ENCODE results near the gene TENT4A.

DNA sequence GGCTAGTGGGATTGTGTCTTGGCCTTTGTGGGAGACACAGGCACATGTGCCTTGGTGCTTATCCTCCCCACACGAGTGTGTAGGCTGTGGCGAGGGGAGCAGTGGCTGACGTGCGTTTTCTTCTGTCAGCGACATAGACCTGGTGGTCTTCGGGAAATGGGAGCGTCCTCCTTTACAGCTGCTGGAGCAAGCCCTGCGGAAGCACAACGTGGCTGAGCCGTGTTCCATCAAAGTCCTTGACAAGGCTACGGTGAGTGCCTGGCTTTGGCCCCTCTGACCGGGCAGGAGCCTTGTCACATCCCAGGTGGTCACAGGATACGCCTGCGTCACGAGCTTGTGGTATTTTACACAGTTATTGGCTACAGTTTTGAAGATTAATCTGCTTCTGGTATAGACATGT is 26.4 kb downstream of the TENT4A start:
- TF ChIP-seq CTCF (IDR thresholded peaks at IDR 0.05), result no peak
- no peak for TF ChIP-seq POLR2A (IDR thresholded peaks at IDR 0.05)
